SK-N-SH treated with all-trans-retinoic acid at 6 μM for 48 hours (cell line): ENCODE results near the gene SUCLA2.

Experiments
- ATAC-seq: fragments of 200-7000 bp; cut with Tn5 transposase; 3 replicates; pipeline ENCODE4 v1.9.1; 2020; ENCODE audit warnings: mild to moderate bottlenecking, moderate library complexity
- ARNTL ChIP-seq: fragments of 450-650 bp; formaldehyde crosslinking; IDR thresholded peaks from 2 replicates; pipeline ENCODE4 v1.5.0; 2020; ENCODE audit warnings: low read depth, mild to moderate bottlenecking, moderate library complexity, borderline replicate concordance
- BACH2 ChIP-seq: fragments of 250-450 bp; sonication (Bioruptor Pico); IDR thresholded peaks from 2 replicates; pipeline ENCODE4 v1.9.0; 2021; ENCODE audit warnings: mild to moderate bottlenecking, borderline replicate concordance
- CREB5 ChIP-seq: fragments of 250-450 bp; sonication (Bioruptor Pico); IDR thresholded peaks from 2 replicates; pipeline ENCODE4 v1.5.1; 2020; ENCODE audit warnings: low read depth, mild to moderate bottlenecking, moderate library complexity
- CSDC2 ChIP-seq: fragments of 250-450 bp; sonication (Bioruptor Pico); IDR thresholded peaks from 2 replicates; pipeline ENCODE4 v1.5.0; 2020; ENCODE audit warnings: mild to moderate bottlenecking, moderate library complexity
- ESRRG ChIP-seq: fragments of 250-450 bp; sonication (Bioruptor Pico); IDR thresholded peaks from 2 replicates; pipeline ENCODE4 v1.6.1; 2021; ENCODE audit warnings: mild to moderate bottlenecking
- GLIS3 ChIP-seq: fragments of 250-450 bp; sonication (Bioruptor Pico); IDR thresholded peaks from 2 replicates; pipeline ENCODE4 v1.5.0; 2020; ENCODE audit warnings: mild to moderate bottlenecking, moderate library complexity
- ISL1 ChIP-seq: fragments of 250-450 bp; sonication (Bioruptor Pico); IDR thresholded peaks from 2 replicates; pipeline ENCODE4 v2.1.2; 2022; ENCODE audit warnings: mild to moderate bottlenecking, moderate library complexity
- OSR1 ChIP-seq: fragments of 250-450 bp; sonication (Bioruptor Pico); IDR thresholded peaks from 2 replicates; pipeline ENCODE4 v1.8.0; 2022; ENCODE audit warnings: moderate library complexity, mild to moderate bottlenecking, inconsistent platforms
- PATZ1 ChIP-seq: fragments of 250-450 bp; sonication (Bioruptor Pico); IDR thresholded peaks from 2 replicates; pipeline ENCODE4 v1.8.0; 2020; ENCODE audit warnings: mild to moderate bottlenecking, moderate library complexity, borderline replicate concordance
- POU6F1 ChIP-seq: fragments of 250-450 bp; sonication (Bioruptor Pico); IDR thresholded peaks from 2 replicates; pipeline ENCODE4 v1.8.0; 2021; ENCODE audit warnings: low read depth, mild to moderate bottlenecking, moderate library complexity, borderline replicate concordance
- PPARA ChIP-seq: fragments of 250-450 bp; sonication (Bioruptor Pico); IDR thresholded peaks from 2 replicates; pipeline ENCODE4 v1.5.0; 2020; ENCODE audit warnings: mild to moderate bottlenecking, borderline replicate concordance
- RARB ChIP-seq: fragments of 250-450 bp; sonication (Bioruptor Pico); IDR thresholded peaks from 2 replicates; pipeline ENCODE4 v1.8.0; 2021; ENCODE audit warnings: mild to moderate bottlenecking, moderate library complexity
- SNAI2 ChIP-seq: fragments of 250-450 bp; sonication (Bioruptor Pico); IDR thresholded peaks from 2 replicates; pipeline ENCODE4 v1.5.0; 2020; ENCODE audit warnings: mild to moderate bottlenecking, moderate library complexity
- TOX ChIP-seq: fragments of 250-450 bp; sonication (Bioruptor Pico); IDR thresholded peaks from 2 replicates; pipeline ENCODE4 v1.8.0; 2021; ENCODE audit warnings: mild to moderate bottlenecking, moderate library complexity, borderline replicate concordance
- TSHZ2 ChIP-seq: fragments of 250-450 bp; sonication (Bioruptor Pico); IDR thresholded peaks from 2 replicates; pipeline ENCODE4 v1.5.0; 2020; ENCODE audit warnings: mild to moderate bottlenecking, moderate library complexity
- ZC3H10 ChIP-seq: fragments of 250-450 bp; sonication (Bioruptor Pico); IDR thresholded peaks from 2 replicates; pipeline ENCODE4 v1.5.1; 2021; ENCODE audit warnings: mild to moderate bottlenecking, moderate library complexity
- ZFP3 ChIP-seq: fragments of 250-450 bp; sonication (Bioruptor Pico); IDR thresholded peaks from 2 replicates; pipeline ENCODE4 v1.5.0; 2020; ENCODE audit warnings: mild to moderate bottlenecking, moderate library complexity
- ZFP30 ChIP-seq: fragments of 450-650 bp; formaldehyde crosslinking; IDR thresholded peaks from 2 replicates; pipeline ENCODE4 v1.5.0; 2022; ENCODE audit warnings: mild to moderate bottlenecking, moderate library complexity
- ZNF565 ChIP-seq: fragments of 450-650 bp; formaldehyde crosslinking; conservative IDR thresholded peaks from 2 replicates; pipeline ENCODE4 v1.5.0; 2020; ENCODE audit warnings: low read depth, mild to moderate bottlenecking, moderate library complexity
- ZNF70 ChIP-seq: fragments of 450-650 bp; formaldehyde crosslinking; IDR thresholded peaks from 2 replicates; pipeline ENCODE4 v1.5.0; 2020; ENCODE audit warnings: mild to moderate bottlenecking, moderate library complexity
- ZNF8 ChIP-seq: fragments of 450-650 bp; formaldehyde crosslinking; IDR thresholded peaks from 2 replicates; pipeline ENCODE4 v1.5.0; 2020; ENCODE audit warnings: mild to moderate bottlenecking, moderate library complexity

Gene SUCLA2

GRCh38 chr13:47999973-48000372, 1.1 kb downstream of the SUCLA2 start:
- no peak for ATAC-seq
- no peak for TF ChIP-seq PATZ1 (CRISPR knock-in tag)
- TF ChIP-seq ZNF565 (CRISPR knock-in tag): no peak
- no peak for TF ChIP-seq ISL1
- no peak for TF ChIP-seq ARNTL (CRISPR knock-in tag)
- TF ChIP-seq CSDC2 (CRISPR knock-in tag): no peak
- no peak for TF ChIP-seq ZFP3 (CRISPR knock-in tag)
- TF ChIP-seq ZC3H10 (CRISPR knock-in tag): no peak
- TF ChIP-seq PPARA: no peak
- TF ChIP-seq TSHZ2: no peak
- no peak for TF ChIP-seq ZNF8 (CRISPR knock-in tag)
- TF ChIP-seq RARB: no peak
- TF ChIP-seq TOX (CRISPR knock-in tag): no peak
- no peak for TF ChIP-seq ZFP30 (CRISPR knock-in tag)
- TF ChIP-seq GLIS3 (CRISPR knock-in tag): no peak

GRCh38 chr13:47997384-47997783, 3.7 kb downstream of the SUCLA2 start:
- ATAC-seq: no peak
- TF ChIP-seq TOX (CRISPR knock-in tag) (no peak), ZNF565 (CRISPR knock-in tag) (no peak), ZNF70 (no peak), OSR1 (CRISPR knock-in tag) (no peak), BACH2 (CRISPR knock-in tag) (no peak)

- no peak for TF ChIP-seq OSR1 (CRISPR knock-in tag)
- no peak for TF ChIP-seq ZFP3 (CRISPR knock-in tag)
- TF ChIP-seq ARNTL (CRISPR knock-in tag): no peak
- no peak for TF ChIP-seq ESRRG (CRISPR knock-in tag)
- no peak for TF ChIP-seq ZNF8 (CRISPR knock-in tag)
- ATAC-seq: no peak
These were observed 9.2 kb downstream of the SUCLA2 start for GRCh38 chr13:47991859-47992258.

- TF ChIP-seq OSR1 (CRISPR knock-in tag) (no peak), CSDC2 (CRISPR knock-in tag) (no peak), ZNF8 (CRISPR knock-in tag) (no peak), CREB5 (CRISPR knock-in tag) (no peak), PPARA (no peak), ZNF70 (no peak), ZC3H10 (CRISPR knock-in tag) (no peak), POU6F1 (CRISPR knock-in tag) (no peak), SNAI2 (CRISPR knock-in tag) (no peak), ARNTL (CRISPR knock-in tag) (no peak), TSHZ2 (no peak)
These were observed 10.1 kb downstream of the SUCLA2 start for GRCh38 chr13:47990920-47991466.

More at GRCh38 chr13:47990920-47991466, 10.1 kb downstream of the SUCLA2 start:
- ATAC-seq: no peak
